ENCODE data around the gene ANKRD6.

GRCh38 chr6:89642956-89643355, 210.0 kb downstream of the ANKRD6 start:
- TF ChIP-seq EZH2 (IDR thresholded peaks at IDR 0.05; ENCODE audit: insufficient read depth, low read length) (no peak), CTCF (IDR thresholded peaks at IDR 0.05; ENCODE audit: insufficient read depth, low read depth, low read length) (no peak)

Data from astrocyte (in vitro differentiated cells and primary cell).